Measurements from ENCODE around the gene LCP2. TPM values are rescaled to one million over a fixed set of nuclear protein-coding genes. Genes with fewer than 3 reads are reported as not detected.

LCP2 gene
- total RNA-seq, 1 experiment from 2014 or later: 0.36 TPM

DNA sequence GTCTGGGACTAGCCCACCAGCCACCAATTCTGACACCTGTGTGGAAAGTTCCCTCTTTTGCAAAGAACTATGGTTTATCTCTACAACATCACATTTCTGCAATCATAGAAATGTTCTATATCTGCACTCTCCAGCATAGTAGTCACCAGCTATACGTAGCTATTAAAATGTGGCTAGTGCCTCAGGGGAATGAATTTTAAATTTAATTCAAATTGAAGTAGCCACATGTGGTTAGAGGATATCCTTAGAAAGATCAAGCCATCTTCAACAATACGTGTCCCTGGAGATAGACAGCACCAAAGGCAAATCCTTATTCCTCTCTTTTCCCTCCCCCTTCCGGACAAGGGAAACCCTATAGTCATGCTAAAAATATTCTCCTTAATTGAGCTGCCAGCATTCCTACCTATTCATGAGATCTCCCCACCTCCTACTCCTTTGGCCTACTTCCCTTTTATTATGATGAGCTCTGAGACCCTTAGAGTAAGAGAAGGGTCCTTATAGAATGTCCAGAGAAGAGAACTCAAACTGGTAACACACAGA is 11.1 kb downstream of the LCP2 start:
- H3K4me3 ChIP-seq (ENCODE audit: low read depth in 2 of 2, low read length in 2 of 2): no peak overlapping the region
- in situ Hi-C loops (cut with HindIII; ENCODE audit: low pct_unique_long_range_greater_than_20kb, low sequenced_read_pairs): no loop called here
- peaks cover 10% of the 10 kb centered on the region; the same call in 1 of the 2 replicates for H3K27me3 ChIP-seq (ENCODE audit: control insufficient read depth, insufficient read depth, low read length)
- TF ChIP-seq POLR2AphosphoS5 (IDR thresholded peaks at IDR 0.05; ENCODE audit: low read depth, low read length) (no peak), SIN3A (IDR thresholded peaks at IDR 0.05; ENCODE audit: borderline replicate concordance, insufficient read depth, low read depth, low read length) (no peak)
- TF ChIP-seq, protein P1, sequence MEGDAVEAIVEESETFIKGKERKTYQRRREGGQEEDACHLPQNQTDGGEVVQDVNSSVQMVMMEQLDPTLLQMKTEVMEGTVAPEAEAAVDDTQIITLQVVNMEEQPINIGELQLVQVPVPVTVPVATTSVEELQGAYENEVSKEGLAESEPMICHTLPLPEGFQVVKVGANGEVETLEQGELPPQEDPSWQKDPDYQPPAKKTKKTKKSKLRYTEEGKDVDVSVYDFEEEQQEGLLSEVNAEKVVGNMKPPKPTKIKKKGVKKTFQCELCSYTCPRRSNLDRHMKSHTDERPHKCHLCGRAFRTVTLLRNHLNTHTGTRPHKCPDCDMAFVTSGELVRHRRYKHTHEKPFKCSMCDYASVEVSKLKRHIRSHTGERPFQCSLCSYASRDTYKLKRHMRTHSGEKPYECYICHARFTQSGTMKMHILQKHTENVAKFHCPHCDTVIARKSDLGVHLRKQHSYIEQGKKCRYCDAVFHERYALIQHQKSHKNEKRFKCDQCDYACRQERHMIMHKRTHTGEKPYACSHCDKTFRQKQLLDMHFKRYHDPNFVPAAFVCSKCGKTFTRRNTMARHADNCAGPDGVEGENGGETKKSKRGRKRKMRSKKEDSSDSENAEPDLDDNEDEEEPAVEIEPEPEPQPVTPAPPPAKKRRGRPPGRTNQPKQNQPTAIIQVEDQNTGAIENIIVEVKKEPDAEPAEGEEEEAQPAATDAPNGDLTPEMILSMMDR (IDR thresholded peaks at IDR 0.05): no peak
- TF ChIP-seq, protein P2, sequence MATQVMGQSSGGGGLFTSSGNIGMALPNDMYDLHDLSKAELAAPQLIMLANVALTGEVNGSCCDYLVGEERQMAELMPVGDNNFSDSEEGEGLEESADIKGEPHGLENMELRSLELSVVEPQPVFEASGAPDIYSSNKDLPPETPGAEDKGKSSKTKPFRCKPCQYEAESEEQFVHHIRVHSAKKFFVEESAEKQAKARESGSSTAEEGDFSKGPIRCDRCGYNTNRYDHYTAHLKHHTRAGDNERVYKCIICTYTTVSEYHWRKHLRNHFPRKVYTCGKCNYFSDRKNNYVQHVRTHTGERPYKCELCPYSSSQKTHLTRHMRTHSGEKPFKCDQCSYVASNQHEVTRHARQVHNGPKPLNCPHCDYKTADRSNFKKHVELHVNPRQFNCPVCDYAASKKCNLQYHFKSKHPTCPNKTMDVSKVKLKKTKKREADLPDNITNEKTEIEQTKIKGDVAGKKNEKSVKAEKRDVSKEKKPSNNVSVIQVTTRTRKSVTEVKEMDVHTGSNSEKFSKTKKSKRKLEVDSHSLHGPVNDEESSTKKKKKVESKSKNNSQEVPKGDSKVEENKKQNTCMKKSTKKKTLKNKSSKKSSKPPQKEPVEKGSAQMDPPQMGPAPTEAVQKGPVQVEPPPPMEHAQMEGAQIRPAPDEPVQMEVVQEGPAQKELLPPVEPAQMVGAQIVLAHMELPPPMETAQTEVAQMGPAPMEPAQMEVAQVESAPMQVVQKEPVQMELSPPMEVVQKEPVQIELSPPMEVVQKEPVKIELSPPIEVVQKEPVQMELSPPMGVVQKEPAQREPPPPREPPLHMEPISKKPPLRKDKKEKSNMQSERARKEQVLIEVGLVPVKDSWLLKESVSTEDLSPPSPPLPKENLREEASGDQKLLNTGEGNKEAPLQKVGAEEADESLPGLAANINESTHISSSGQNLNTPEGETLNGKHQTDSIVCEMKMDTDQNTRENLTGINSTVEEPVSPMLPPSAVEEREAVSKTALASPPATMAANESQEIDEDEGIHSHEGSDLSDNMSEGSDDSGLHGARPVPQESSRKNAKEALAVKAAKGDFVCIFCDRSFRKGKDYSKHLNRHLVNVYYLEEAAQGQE (IDR thresholded peaks at IDR 0.05; ENCODE audit: insufficient read depth in 1 of 2, low read depth in 2 of 2, low read length in 1 of 2): no peak
- no peak overlapping the region for H3K27ac ChIP-seq (ENCODE audit: low read length)
- POLR2A ChIA-PET: no interaction called here
- no peak for DNase-seq (ENCODE audit: low read depth, low spot score)
- H3K4me1 ChIP-seq (ENCODE audit: control insufficient read depth, insufficient read depth, low read length): no peaks in the 10 kb centered on the region
- intact Hi-C loops (cut with micrococcal nuclease; ENCODE audit: unreplicated experiment): no loop called here
- CTCF ChIA-PET: no interaction called here
- BruUV-seq (replicated peaks): no TSS peak
- no peaks in the 10 kb centered on the region for H3K36me3 ChIP-seq (ENCODE audit: control insufficient read depth, insufficient read depth, low read length)
- no peaks in the 10 kb centered on the region for H3K9me3 ChIP-seq (ENCODE audit: control insufficient read depth, insufficient read depth, low read depth, low read length)
- ATAC-seq: no peak

GRCh38 chr5:170285181-170285580 is 12.4 kb downstream of the LCP2 start:
- Histone ChIP-seq H3K4me1 (ENCODE audit: control insufficient read depth, insufficient read depth, low read length) (no peaks in the 10 kb centered on the region), H3K9me3 (ENCODE audit: control insufficient read depth, insufficient read depth, low read depth, low read length) (no peaks in the 10 kb centered on the region), H3K4me3 (ENCODE audit: low read depth in 2 of 2, low read length in 2 of 2) (no peak overlapping the region), H3K36me3 (ENCODE audit: control insufficient read depth, insufficient read depth, low read length) (no peaks in the 10 kb centered on the region), H3K27me3 (ENCODE audit: control insufficient read depth, insufficient read depth, low read length) (peaks cover 10% of the 10 kb centered on the region; the same call in 1 of the 2 replicates), H3K27ac (ENCODE audit: low read length) (no peak overlapping the region)
- BruUV-seq (replicated peaks): no TSS peak
- ChIA-PET CTCF (no interaction called here), POLR2A (no interaction called here)
- intact Hi-C loops (cut with micrococcal nuclease; ENCODE audit: unreplicated experiment): no loop called here
- in situ Hi-C loops (cut with HindIII; ENCODE audit: low pct_unique_long_range_greater_than_20kb, low sequenced_read_pairs): no loop called here
- DNase-seq (ENCODE audit: low read depth, low spot score) (no peak), ATAC-seq (no peak)
- TF ChIP-seq, protein P2 (IDR thresholded peaks at IDR 0.05; ENCODE audit: insufficient read depth in 1 of 2, low read depth in 2 of 2, low read length in 1 of 2): no peak
- TF ChIP-seq, protein P1 (IDR thresholded peaks at IDR 0.05): no peak
- TF ChIP-seq POLR2AphosphoS5 (IDR thresholded peaks at IDR 0.05; ENCODE audit: low read depth, low read length) (no peak), TCF7L2 (IDR thresholded peaks at IDR 0.05; ENCODE audit: low read depth, low read length) (no peak), SIN3A (IDR thresholded peaks at IDR 0.05; ENCODE audit: borderline replicate concordance, insufficient read depth, low read depth, low read length) (no peak)

All from Panc1 (cell line).